ENCODE data around the gene SPNS3. TPM values are rescaled to one million over a fixed set of nuclear protein-coding genes. Genes with fewer than 3 reads are reported as not detected.
A peak's percentile ranks its signal among the peaks of the same experiment; 100 is the strongest.

SPNS3 gene
- total and polyA plus RNA-seq, 2 of the 8 experiments (the other 6 are each of a cell fraction or from before 2014, with no cell fraction given): not detected

DNA sequence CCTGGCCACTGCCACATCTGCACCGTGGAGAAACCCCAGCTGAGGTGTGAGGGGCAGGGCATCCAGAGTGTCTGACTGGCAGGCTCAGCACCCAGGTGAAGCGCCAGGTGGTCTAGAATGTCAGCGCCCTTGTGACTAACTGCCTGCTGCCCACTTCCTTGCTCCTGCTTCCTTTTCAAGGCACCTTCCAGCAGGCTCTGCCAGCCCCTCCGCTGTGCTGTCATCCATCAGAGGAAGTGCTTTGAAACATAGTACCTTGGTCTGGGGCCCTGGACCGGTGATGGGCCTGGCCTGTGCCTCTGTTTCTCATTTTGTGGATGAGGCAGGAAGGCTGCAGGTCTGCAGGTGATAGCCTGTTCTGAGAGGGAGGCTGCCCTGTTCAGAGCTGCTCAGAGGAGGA is 70.4 kb downstream of the SPNS3 start:
- ChIA-PET CTCF (ENCODE audit: partially characterized antibody) (interaction anchor here (0.7 to 2.9 kb wide), 7 partner anchors 8 to 94 kb away, joined by 3 to 9 read pairs (median 5); no protein-coding TSS in a partner anchor), POLR2A (ENCODE audit: partially characterized antibody) (interaction anchor here (1.8 kb wide), 1 partner anchor 20 kb away, joined by 7 read pairs; no protein-coding TSS in a partner anchor)
- TF ChIP-seq TBP (IDR thresholded peaks at IDR 0.05; ENCODE audit: low read depth, low read length) (no peak), POLR2A (IDR thresholded peaks at IDR 0.05; ENCODE audit: control extremely low read depth in 1 of 2, low read depth in 2 of 2, low read length in 2 of 2) (no peak), CBX8 (IDR thresholded peaks at IDR 0.05; ENCODE audit: borderline replicate concordance, low read depth, low read length) (no peak), GABPA (IDR thresholded peaks at IDR 0.05; ENCODE audit: borderline replicate concordance, insufficient read depth, low read length) (no peak), SIRT6 (IDR thresholded peaks at IDR 0.05; ENCODE audit: low read length) (no peak), YY1 (IDR thresholded peaks at IDR 0.05; ENCODE audit: low read depth, low read length) (no peak), CREB1 (IDR thresholded peaks at IDR 0.05) (no peak), POU5F1 (IDR thresholded peaks at IDR 0.05; ENCODE audit: low read depth, low read length) (no peak), RFX5 (IDR thresholded peaks at IDR 0.05; ENCODE audit: borderline replicate concordance, low read depth, low read length) (no peak), RNF2 (IDR thresholded peaks at IDR 0.05; ENCODE audit: borderline replicate concordance, low read depth, low read length, missing control alignments, poor library complexity, severe bottlenecking) (no peak)
- TF ChIP-seq, protein P1, sequence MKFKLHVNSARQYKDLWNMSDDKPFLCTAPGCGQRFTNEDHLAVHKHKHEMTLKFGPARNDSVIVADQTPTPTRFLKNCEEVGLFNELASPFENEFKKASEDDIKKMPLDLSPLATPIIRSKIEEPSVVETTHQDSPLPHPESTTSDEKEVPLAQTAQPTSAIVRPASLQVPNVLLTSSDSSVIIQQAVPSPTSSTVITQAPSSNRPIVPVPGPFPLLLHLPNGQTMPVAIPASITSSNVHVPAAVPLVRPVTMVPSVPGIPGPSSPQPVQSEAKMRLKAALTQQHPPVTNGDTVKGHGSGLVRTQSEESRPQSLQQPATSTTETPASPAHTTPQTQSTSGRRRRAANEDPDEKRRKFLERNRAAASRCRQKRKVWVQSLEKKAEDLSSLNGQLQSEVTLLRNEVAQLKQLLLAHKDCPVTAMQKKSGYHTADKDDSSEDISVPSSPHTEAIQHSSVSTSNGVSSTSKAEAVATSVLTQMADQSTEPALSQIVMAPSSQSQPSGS (IDR thresholded peaks at IDR 0.05; ENCODE audit: low read length): no peak
- TF ChIP-seq, protein P2, sequence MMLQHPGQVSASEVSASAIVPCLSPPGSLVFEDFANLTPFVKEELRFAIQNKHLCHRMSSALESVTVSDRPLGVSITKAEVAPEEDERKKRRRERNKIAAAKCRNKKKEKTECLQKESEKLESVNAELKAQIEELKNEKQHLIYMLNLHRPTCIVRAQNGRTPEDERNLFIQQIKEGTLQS (IDR thresholded peaks at IDR 0.05; ENCODE audit: insufficient read depth, low read depth, low read length): no peak

More for the DNA sequence above, 70.4 kb downstream of the SPNS3 start:
- H2BK5ac ChIP-seq (ENCODE audit: low read depth, low read length): no peak overlapping the region
- H2BK120ac ChIP-seq (replicated peaks; ENCODE audit: low read depth, low read length): no peak overlapping the region
- no peak overlapping the region for H4K91ac ChIP-seq (replicated peaks; ENCODE audit: insufficient read length, low read length)
- no peaks in the 10 kb centered on the region for H3K79me1 ChIP-seq (ENCODE audit: low read depth, low read length)
- no peaks in the 10 kb centered on the region for H3K36me3 ChIP-seq (ENCODE audit: control insufficient read depth in 2 of 4, insufficient read depth in 4 of 4, low read length in 3 of 4)
- peaks cover 20 to 25% (median 25%) of the 10 kb centered on the region in 4 experiments for H3K27me3 ChIP-seq (replicated peaks in 1 of 4; ENCODE audit: control insufficient read depth in 3 of 4, extremely low read depth in 1 of 4, insufficient read depth in 3 of 4, low read length in 3 of 4)
- H3K4me2 ChIP-seq (ENCODE audit: insufficient read depth in 1 of 2, low read depth in 2 of 2, low read length in 2 of 2): no peak overlapping the region
- H3K56ac ChIP-seq (replicated peaks; ENCODE audit: insufficient read length, low read depth, low read length): no peak overlapping the region
- DNase-seq (ENCODE audit: low read depth in 1 of 2, low spot score in 2 of 2): no peak
- no peak overlapping the region for H2BK15ac ChIP-seq (ENCODE audit: low read length)
- H3K4ac ChIP-seq (replicated peaks; ENCODE audit: insufficient read length, low read depth, low read length): no peak overlapping the region
- H3K4me3 ChIP-seq (ENCODE audit: extremely low read depth in 1 of 4, insufficient read depth in 2 of 4, low read depth in 3 of 4, low read length in 4 of 4): no peak overlapping the region
- no peak for FAIRE-seq
- WGBS, 2 experiments (ENCODE audit: extremely low coverage in 1 of 2, insufficient coverage in 1 of 2, insufficient read length in 1 of 2, insufficient replicate concordance in 2 of 2, low coverage in 1 of 2, low lambda C conversion rate in 2 of 2, missing lambda C conversion rate in 1 of 2): 90% methylated on average over 5 of the region's 5 CpGs; no CpG with 5 or more reads in 1 of the 2 experiments
- H3K79me2 ChIP-seq (ENCODE audit: control insufficient read depth in 1 of 2, insufficient read depth in 2 of 2, low read length in 2 of 2): no peaks in the 10 kb centered on the region
- peaks cover 0 to 5% of the 10 kb centered on the region in 2 experiments for H4K20me1 ChIP-seq (replicated peaks in 1 of 2; ENCODE audit: control insufficient read depth in 1 of 2, insufficient read depth in 2 of 2, low read length in 2 of 2)
- H3K9ac ChIP-seq (replicated peaks in 1 of 4; ENCODE audit: extremely low read depth in 1 of 4, low read depth in 3 of 4, low read length in 3 of 4): no peak overlapping the region
- H3K4me1 ChIP-seq (replicated peaks in 1 of 4; ENCODE audit: control insufficient read depth in 3 of 4, insufficient read depth in 4 of 4, low read length in 3 of 4): peaks cover 0 to 12% (median 3%) of the 10 kb centered on the region in 4 experiments; a peak in 2 of 7 replicates
- H2BK20ac ChIP-seq (ENCODE audit: low read length): no peak overlapping the region
- H2AK5ac ChIP-seq (ENCODE audit: low read depth, low read length): no peak overlapping the region
- H3K23me2 ChIP-seq (ENCODE audit: low read depth, low read length): peaks cover 11% of the 10 kb centered on the region; the same call in 1 of the 2 replicates
- H3K14ac ChIP-seq (ENCODE audit: insufficient read length): no peak overlapping the region
- H2BK12ac ChIP-seq (ENCODE audit: low read depth, low read length): 0 out of 2 replicates have a peak overlapping the region, but pooled peaks have one; percentile 39
- H4K8ac ChIP-seq (ENCODE audit: extremely low read depth, insufficient read depth, low read length): no peak overlapping the region
- H2AFZ ChIP-seq (ENCODE audit: low read length): no peak overlapping the region
- H3K27ac ChIP-seq (ENCODE audit: low read depth, low read length): no peak overlapping the region
- H3K18ac ChIP-seq (ENCODE audit: extremely low read depth, low read length): no peak overlapping the region
- H3K23ac ChIP-seq (ENCODE audit: insufficient read length): no peak overlapping the region
- no peaks in the 10 kb centered on the region for H3K9me3 ChIP-seq (ENCODE audit: insufficient read depth in 2 of 2, low read depth in 1 of 2, low read length in 1 of 2)
- H4K5ac ChIP-seq (ENCODE audit: insufficient read length, low read depth, low read length): no peak overlapping the region
